Hematopoietic multipotent progenitor cell (in vitro differentiated cells): Measurements from ENCODE around the gene SSTR5. TPM values are rescaled to one million over a fixed set of nuclear protein-coding genes. Genes with fewer than 3 reads are reported as not detected.
"Not testable (repeated sequence)": the region's sequence is repeated elsewhere in the genome, so short reads cannot be mapped to it uniquely, and the experiment has no call there.

Experiments used
- DNase-seq, 3 donors: peaks; one replicate each; pipeline ENCODE4 v3.0.0-alpha.2; 2011 to 2015; ENCODE audit warnings: low read depth in 2 of 3, low spot score in 2 of 3
- total RNA-seq: library from RNA; depleted of rRNA; stranded (reverse); fragments of >200 nt; gene quantifications from one replicate; pipeline ENCODE4 v1.2.3, GENCODE V29; 2012

SSTR5 gene
- total RNA-seq, 1 donor = not detected

- no peak for DNase-seq
Observed at GRCh38 chr16:1071561-1072225, 854 bp upstream of the SSTR5 start.

- DNase-seq = no peak
Observed at GRCh38 chr16:1073262-1073558, 663 bp downstream of the SSTR5 start.

DNA sequence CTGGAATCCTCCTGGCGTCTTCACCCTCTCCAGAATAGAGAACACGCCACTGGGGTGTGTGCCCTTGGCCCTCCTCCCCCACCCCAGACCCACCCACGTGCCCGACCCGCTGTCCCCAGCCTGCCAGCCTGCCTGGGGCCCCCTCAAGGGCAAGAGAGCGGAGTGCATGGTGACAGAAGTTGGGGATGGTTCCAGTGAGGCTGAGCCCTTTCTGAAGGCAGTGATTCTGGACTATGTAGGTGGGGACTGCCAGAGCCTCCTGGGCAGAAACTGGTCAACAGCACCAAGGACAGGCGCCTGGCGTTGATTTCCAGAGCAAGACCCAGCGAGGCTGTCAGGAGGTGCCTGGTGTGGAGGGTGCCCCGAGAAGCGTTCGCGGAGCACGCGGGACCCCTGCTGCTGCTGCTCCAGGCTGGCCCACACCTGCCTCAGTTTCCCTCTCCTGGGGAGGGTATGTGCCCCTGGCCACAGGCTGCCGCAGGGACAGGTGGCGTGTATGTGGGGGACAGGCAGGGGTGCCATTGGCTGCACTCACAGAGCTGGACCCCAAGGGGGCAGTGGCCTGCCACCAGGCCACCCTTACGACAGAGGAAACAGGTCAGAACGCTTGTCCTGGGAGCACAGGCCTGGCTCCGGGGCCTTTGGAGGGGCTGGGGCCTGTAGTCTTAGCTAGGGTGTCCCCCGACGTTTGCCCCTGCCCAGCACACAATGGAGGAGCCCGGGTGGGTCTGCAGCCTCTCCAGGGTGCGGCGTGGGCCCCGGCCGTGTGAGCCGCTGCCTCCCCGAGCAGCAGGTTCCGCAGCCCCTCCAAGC lies 1.2 kb downstream of the SSTR5 start:
- no peak for DNase-seq

GRCh38 chr16:1074379-1074649 lies 1.8 kb downstream of the SSTR5 start:
- DNase-seq = no peak

GRCh38 chr16:1075546-1075945 lies 3.0 kb downstream of the SSTR5 start:
- no peak for DNase-seq

GRCh38 chr16:1076801-1077576 lies 4.4 kb downstream of the SSTR5 start:
- DNase-seq = no peak

- DNase-seq = no peak
Observed at GRCh38 chr16:1077877-1078578, 5.5 kb downstream of the SSTR5 start.

GRCh38 chr16:1078579-1079021 lies 6.1 kb downstream of the SSTR5 start:
- DNase-seq = no peak

- DNase-seq = no peak
Observed at GRCh38 chr16:1079341-1079740, 6.8 kb downstream of the SSTR5 start.

DNA sequence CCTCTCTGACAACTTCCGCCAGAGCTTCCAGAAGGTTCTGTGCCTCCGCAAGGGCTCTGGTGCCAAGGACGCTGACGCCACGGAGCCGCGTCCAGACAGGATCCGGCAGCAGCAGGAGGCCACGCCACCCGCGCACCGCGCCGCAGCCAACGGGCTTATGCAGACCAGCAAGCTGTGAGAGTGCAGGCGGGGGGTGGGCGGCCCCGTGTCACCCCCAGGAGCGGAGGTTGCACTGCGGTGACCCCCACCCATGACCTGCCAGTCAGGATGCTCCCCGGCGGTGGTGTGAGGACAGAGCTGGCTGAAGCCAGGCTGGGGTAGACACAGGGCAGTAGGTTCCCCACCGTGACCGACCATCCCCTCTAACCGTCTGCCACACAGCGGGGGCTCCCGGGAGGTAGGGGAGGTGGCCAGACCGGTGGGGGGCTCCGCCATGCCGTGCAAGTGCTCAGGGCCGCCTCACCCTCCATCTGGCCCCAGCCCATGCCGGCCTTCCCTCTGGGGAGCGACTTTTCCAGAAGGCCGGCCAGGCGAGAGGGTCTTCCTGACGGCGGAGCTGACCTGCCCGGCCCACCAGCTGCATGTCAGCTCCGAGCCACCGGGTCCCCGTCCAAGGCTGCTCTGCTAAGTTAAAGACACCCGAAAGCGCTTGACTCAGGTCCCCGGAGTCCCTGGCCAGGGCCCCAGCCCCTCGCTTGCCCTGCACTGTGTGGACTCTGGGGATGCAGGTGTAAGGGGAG lies 7.4 kb downstream of the SSTR5 start:
- no peak for DNase-seq

DNA sequence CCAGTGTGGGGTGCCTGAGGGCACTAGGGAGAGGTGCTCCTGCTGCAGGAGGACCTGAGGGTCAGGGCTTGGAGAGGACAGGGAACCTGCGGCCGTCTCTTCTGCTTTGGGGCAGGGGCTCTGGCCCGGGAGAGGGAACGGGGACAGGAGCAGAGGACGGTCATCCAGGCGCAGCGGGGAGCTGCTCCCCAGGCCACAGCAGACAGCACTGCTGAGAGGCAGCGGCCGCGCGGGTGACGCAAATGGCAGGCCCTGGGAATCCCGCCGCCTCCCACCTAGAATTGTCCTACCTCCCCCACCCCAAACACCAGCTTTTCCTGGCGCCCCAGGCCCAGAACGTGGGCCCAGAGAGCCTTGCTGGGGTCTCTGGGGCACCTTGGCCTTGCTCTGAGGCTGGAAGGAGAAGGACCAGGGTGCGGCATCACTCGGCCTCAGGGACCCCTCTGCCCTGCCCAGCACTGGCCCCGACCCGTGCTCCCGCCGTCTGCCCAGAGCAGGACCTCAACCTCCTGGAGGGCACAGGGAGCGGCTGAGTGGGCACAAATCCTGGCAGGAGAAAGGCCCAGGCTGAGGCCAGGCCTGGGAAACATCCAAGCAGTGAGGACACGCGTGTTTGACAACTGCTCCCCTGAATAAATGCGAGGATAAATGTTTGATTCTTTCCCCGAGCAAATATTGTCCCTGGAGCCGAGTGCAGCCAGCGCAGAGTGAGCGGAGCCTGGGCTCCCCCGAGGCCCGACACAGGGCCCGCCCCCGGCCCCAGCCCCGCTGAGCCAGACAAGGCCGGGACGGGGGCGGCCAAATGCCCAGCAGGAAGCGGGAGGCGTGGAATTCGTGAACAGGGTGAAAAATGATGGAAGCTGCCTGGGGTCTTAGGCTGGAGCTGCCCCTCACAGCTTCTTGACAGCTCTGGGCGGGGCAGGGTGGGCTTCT lies 8.5 kb downstream of the SSTR5 start:
- no peak for DNase-seq

GRCh38 chr16:1081734-1082265 lies 9.3 kb downstream of the SSTR5 start:
- no peak for DNase-seq

- DNase-seq = no peak
Observed at GRCh38 chr16:1082266-1082951, 9.9 kb downstream of the SSTR5 start.

DNA sequence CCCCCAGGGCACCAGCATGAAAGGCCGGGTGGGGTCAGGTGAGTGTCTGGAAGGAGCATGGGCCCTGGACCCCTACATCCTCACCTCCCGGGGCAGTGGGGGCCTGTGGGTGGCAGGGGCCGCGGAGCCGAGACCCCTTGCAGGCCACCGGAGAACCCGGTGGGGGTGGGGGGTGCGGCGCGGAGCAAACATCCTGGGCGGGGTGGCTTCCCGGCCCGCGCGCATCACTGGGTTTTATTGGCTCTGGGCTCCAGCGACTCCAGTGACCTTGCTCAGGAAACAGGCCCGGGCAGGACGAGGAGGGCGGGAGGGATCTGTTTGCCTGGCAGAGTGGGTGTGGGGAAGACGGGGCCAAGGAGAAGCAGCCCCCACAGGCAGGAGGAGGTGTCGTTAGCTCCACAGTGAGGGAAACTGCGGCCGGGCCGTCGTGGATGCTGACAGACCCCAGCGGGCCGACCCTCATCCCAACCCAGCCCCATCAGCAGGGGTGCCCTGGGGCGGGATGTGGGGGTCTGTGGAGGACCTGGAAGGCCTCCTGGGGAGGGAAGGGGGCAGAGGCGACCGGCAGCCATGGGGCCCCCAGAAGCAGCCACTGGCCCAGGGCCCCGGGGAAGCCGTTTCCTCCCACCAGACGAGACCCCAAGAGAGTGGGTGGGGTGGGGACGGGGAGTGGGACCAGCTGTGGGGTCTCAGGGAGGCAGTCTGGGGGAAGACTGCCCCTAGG lies 10.6 kb downstream of the SSTR5 start:
- no peak for DNase-seq

DNA sequence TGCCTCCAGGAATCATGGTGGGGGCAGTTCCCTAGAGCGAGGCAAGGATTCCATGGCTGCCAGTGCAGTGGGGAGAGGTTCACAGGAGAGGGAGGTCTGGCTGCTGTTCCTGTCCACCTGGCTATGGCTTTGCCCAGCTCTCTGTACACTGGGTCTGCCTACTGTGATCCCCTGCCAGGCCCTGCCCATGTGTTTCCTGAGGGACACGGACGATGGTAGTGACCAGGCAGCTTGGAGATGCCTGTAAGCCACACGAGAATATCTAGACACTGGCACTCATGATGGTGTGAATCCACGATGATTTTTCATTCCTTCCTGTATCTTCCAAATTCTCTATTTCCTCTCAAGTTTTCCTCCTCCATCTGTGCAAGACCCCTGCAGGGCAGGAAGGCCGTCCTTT lies 12.4 kb downstream of the SSTR5 start:
- DNase-seq = no peak

- DNase-seq = not testable (repeated sequence)
Observed at GRCh38 chr16:1086443-1086842, 13.9 kb downstream of the SSTR5 start.

- no peak for DNase-seq
Observed at GRCh38 chr16:1088295-1089170, 16.0 kb downstream of the SSTR5 start.
